OCI-M1 (cell line): ENCODE data around the gene SETD2.

Experiments used
- DNase-seq: peaks from one replicate; lab custom pipeline; 2025; lab: John Stamatoyannopoulos, UW

Gene SETD2

GRCh38 chr3:47009225-47010110 lies 154.4 kb downstream of the SETD2 start:
- DNase-seq = no peak

GRCh38 chr3:47008851-47009224 lies 155.1 kb downstream of the SETD2 start:
- no peak for DNase-seq

- no peak for DNase-seq
Observed at GRCh38 chr3:47008234-47008796, 155.6 kb downstream of the SETD2 start.

GRCh38 chr3:47007482-47008233 lies 156.3 kb downstream of the SETD2 start:
- DNase-seq = no peak

GRCh38 chr3:47007001-47007400 lies 156.9 kb downstream of the SETD2 start:
- DNase-seq = no peak

GRCh38 chr3:47006145-47006651 lies 157.7 kb downstream of the SETD2 start:
- DNase-seq = no peak

- DNase-seq = no peak
Observed at GRCh38 chr3:47005212-47006144, 158.4 kb downstream of the SETD2 start.

GRCh38 chr3:47004369-47005211 lies 159.3 kb downstream of the SETD2 start:
- DNase-seq = no peak

GRCh38 chr3:47003461-47004368 lies 160.2 kb downstream of the SETD2 start:
- DNase-seq = no peak

- DNase-seq = no peak
Observed at GRCh38 chr3:47003056-47003410, 160.9 kb downstream of the SETD2 start.

- no peak for DNase-seq
Observed at GRCh38 chr3:47002171-47003055, 161.5 kb downstream of the SETD2 start.

GRCh38 chr3:47001731-47002170 lies 162.2 kb downstream of the SETD2 start:
- DNase-seq = no peak

GRCh38 chr3:47000922-47001730 lies 162.8 kb downstream of the SETD2 start:
- no peak for DNase-seq

GRCh38 chr3:47000198-47000815 lies 163.6 kb downstream of the SETD2 start:
- DNase-seq = no peak

GRCh38 chr3:46999516-47000197 lies 164.3 kb downstream of the SETD2 start:
- no peak for DNase-seq

- no peak for DNase-seq
Observed at GRCh38 chr3:46998852-46999515, 164.9 kb downstream of the SETD2 start.
